Keratinocyte (primary cell): ENCODE measurements around the gene GMPR2.

Experiments used
- EZH2 ChIP-seq: IDR thresholded peaks from one replicate; pipeline ENCODE4 v1.6.1; 2012; ENCODE audit warnings: inconsistent platforms, mild to moderate bottlenecking, low read length, moderate library complexity
- TF ChIP-seq, protein P1 (sequence below), 3 experiments: IDR thresholded peaks in 1 of 3; conservative IDR thresholded peaks in 1 of 3; optimal IDR thresholded peaks in 1 of 3; 2 replicates in 2 of 3; 3 replicates in 1 of 3; pipeline versions ENCODE3 to v1.5.1; 2011; ENCODE audit warnings: low read length in 3 of 3, mild to moderate bottlenecking in 3 of 3, moderate library complexity in 2 of 3, control low read depth in 1 of 3, inconsistent platforms in 1 of 3; ENCODE audit not compliant: insufficient read depth in 2 of 3; ENCODE audit errors: extremely low read depth in 1 of 3

- TF ChIP-seq, protein P1, sequence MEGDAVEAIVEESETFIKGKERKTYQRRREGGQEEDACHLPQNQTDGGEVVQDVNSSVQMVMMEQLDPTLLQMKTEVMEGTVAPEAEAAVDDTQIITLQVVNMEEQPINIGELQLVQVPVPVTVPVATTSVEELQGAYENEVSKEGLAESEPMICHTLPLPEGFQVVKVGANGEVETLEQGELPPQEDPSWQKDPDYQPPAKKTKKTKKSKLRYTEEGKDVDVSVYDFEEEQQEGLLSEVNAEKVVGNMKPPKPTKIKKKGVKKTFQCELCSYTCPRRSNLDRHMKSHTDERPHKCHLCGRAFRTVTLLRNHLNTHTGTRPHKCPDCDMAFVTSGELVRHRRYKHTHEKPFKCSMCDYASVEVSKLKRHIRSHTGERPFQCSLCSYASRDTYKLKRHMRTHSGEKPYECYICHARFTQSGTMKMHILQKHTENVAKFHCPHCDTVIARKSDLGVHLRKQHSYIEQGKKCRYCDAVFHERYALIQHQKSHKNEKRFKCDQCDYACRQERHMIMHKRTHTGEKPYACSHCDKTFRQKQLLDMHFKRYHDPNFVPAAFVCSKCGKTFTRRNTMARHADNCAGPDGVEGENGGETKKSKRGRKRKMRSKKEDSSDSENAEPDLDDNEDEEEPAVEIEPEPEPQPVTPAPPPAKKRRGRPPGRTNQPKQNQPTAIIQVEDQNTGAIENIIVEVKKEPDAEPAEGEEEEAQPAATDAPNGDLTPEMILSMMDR (optimal IDR thresholded peaks at IDR 0.05 in 1 of 3, IDR thresholded peaks at IDR 0.05 in 1 of 3, conservative IDR thresholded peaks at IDR 0.05 in 1 of 3; ENCODE audit: extremely low read depth in 1 of 3, insufficient read depth in 2 of 3, low read length in 3 of 3) = no peak
- TF ChIP-seq EZH2 = no peak
Observed at GRCh38 chr14:24258119-24258518, 25.4 kb downstream of the GMPR2 start.
